ENCODE results near the gene ZNF154.
"Not testable (repeated sequence)": the region's sequence is repeated elsewhere in the genome, so short reads cannot be mapped to it uniquely, and the experiment has no call there.

ZNF154 gene

DNA sequence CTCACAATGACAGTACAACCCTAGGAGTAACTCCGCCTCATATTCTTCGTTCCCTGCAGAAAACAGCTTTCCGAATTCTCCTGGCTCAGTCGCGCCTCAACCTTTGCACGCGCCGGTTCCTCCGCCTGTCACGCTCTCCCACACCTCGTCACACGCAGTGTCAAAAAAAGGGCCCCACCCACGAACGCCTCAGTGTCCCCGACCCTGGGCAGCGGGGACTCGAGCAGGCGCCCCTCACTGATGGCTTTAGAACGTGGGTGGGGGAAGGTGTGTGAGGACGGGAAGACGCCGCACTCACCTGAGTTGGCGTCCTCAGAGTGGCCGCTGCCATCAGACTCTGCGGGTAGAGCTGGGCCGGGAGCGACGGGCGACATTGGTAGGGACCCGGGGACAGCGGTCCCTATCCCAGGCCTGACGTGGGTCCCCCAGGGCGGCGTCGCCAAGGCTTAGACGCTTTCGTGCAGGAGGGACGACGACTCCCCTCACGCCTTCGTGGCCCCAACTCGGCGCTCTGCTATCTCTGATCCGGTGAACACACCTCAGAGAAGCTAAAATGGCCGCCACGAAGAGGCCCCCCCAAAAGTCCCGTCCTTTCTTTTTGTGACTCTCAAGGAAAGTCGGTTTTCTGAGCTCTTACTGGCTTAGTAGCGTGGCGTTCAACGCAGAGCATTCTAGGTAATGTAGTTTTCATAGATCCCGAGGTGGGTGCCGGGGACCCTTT is at the start of gene ZNF154:
ZNF154 (minus strand) TSS at position 564 of the 721 bp plus-strand sequence; CDS start at position 331, 233 bp downstream.
- DNase-seq: peak; percentile 50 to 66

DNA sequence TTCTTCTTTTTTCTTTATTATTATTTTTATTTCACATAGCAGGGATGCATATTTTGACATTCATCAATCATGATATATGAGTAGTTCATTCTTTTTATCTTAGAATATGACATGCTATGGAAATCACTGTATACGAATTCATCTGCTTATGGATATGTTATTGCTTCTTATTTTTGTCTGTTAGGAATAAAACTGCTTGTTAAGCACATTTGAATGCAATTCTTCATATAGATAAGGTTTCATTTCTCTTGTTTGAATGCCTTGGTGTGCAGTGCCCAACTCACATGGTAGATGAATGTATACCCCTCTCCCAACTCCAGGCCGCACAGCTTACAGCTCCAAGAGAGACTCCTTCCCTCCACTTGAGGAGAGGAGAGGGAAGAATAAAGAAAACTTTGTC is 48.9 kb upstream of the ZNF154 start:
- no peak for DNase-seq

DNA sequence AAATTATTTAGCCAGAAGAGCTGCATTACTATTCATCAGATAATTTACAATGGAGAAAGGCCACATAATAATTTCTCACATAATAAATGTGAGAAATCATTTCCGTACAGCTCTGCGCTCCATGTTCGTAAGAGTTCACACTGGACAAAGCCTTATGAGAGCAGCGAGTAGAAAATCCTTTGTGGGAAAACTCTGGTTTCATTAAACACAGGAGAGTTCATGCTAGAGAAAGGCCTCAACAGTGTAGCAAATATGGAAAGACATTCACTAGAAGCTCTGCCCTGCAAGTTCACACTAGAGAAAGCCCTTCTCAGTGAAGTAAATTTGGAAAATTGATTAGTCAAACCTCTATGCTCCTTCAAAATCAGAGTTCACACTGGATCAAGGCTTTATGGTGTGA is 46.0 kb upstream of the ZNF154 start:
- DNase-seq: no peak

DNA sequence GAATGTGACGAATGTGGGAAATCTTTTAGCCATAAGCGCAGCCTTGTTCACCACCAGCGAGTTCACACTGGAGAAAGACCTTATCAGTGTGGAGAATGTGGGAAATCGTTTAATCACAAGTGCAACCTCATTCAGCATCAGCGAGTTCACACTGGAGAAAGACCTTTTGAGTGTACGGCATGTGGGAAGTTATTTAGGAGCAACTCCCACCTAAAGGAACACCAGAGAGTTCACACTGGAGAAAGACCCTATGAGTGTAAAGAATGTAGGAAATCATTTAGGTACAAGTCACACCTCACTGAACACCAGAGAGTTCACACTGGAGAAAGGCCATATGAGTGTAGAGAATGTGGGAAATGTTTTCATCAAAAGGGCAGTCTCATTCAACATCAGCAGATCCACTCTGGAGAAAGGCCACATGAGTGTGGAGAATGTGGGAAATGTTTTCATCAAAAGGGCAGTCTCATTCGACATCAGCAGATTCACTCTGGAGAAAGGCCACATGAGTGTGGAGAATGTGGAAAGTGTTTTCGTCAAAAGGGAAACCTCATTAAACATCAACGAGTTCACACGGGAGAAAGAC is 45.2 kb upstream of the ZNF154 start:
- DNase-seq: no peak

DNA sequence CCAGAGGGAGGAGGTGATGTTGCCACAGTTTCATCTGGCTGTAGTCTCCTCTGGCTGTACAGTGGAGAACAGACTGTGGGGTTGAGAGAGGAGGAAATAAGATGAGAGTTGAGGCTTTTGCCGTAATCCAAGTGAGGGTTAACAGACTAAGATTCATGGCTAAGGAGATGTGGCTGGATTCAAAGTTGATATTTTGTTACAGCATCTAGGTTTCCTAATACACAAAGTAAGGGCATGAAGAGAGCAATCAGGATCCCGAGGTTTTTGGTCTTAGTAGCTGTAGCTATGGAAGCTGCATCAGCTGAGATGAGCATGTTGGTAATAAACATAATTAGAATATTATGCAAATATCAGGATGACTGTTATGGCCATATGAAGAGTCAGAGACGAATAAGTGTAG is 39.0 kb upstream of the ZNF154 start:
- peak in 1 of 2 experiments; percentile 1 for DNase-seq

DNA sequence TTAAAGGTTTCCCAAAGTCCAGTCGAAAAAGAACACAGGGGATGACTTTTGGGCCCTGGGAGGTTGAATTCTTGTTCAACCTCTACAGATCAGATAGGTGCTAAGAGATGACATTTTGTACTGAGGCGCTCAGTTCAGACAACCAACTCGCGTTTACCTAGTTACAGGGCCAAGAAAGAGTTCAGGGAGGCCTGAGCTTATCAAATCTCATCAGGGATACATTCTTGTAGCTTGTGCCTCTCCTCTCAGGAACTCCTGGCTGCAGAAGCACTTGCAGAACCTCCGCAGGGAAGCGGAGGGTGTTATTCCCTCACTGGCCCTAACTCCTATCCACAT is 38.4 kb upstream of the ZNF154 start:
- DNase-seq: no peak

DNA sequence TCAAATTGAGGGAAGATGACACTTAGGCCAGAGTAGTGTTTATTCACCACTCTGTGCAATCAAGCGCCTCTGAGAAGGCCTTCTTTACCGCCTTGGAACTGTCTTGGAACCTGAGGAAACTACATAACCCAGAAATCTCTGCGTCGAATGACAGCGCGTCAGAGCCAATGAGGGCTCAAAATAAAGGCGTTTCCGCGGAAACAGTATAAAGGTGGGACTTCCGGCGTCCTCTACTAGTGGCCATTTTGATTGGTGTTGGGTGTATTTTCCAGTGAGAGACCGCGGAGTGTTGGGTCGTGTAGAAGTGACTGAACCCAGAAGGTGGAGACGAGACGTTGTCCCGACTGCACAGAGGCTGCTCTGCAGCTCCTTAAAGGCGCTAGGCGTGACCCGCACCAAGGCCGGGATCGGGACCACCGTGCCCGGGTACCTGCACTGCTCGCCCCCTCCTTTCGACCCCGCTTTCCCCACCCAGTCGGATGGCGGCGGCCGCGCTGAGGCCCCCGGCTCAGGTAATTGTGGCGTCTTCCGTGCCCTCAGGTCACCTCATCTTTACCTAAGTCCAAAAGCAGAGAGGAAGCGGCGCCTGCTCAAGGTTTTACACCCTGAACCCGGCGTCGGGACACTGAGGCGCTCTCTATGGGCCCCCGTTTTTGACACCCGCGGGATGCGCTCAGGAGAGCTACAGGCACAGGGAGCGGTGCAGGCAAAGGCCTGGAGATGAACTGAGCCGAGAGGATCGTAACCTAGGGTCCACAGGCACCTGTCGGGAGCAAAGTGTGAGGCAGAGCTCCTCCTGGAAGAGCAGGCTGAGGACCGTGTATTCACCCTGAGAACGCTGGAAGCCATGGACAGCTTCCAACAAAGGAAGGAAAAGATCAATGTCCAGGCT is 37.8 kb upstream of the ZNF154 start, which contains the start of gene ZNF776:
ZNF776 (plus strand) TSS at position 236 of the 892 bp plus-strand sequence; CDS start at position 480, 244 bp downstream.
- DNase-seq: peak; percentile 90 to 95

DNA sequence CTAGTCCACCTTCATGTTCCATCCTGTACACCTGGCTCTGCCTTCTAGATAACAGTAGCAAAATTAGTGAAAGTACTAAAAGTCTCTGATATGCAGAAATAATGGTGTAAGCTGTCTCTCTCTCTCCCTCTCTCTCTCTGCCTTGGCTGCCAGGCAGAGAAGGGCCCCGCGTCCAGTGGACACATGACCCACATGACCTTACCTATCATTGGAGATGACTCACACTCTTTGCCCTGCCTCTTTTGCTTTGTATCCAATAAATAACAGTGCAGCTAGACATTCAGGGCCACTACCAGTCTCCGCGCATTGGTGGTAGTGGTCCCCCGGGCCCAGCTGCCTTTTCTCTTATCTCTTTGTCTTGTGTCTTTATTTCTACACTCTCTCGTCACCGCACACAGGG is 29.8 kb upstream of the ZNF154 start:
- DNase-seq: not testable (repeated sequence)

DNA sequence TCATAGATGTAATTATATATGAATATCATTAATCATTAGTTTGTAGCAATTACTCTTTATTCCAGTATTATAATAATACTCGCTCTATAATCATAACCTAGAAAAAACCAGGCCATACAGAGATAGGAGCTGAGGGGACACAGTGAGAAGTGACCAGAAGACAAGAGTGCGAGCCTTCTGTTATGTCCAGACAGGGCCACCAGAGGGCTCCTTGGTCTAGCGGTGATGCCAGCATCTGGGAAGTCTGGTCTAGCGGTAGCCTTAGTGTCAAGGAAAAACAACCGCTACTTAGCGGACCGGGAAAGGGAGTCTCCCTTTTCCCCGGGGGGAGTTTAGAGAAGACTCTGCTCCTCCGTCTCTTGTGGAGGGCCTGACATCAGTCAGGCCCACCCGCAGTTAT is 29.3 kb upstream of the ZNF154 start:
- DNase-seq: peak in 1 of 2 experiments; percentile 46

DNA sequence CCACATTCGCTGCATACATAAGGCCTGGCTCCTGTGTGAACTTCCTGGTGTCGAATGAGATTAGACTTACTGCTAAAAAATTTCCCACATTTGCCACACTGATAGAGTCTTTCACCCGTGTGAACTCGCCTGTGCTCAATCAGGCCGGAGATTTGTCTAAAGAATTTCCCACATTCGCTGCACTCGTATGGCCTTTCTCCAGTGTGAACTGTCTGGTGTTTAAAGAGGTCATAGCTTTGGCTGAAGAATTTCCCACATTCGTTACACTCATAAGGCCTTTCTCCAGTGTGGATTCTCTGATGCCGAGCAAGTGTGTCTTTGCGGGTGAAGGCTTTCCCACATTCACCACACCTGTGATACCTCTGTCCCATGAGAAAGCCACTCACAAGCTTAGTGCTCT is 11.9 kb upstream of the ZNF154 start:
- no peak for DNase-seq

DNA sequence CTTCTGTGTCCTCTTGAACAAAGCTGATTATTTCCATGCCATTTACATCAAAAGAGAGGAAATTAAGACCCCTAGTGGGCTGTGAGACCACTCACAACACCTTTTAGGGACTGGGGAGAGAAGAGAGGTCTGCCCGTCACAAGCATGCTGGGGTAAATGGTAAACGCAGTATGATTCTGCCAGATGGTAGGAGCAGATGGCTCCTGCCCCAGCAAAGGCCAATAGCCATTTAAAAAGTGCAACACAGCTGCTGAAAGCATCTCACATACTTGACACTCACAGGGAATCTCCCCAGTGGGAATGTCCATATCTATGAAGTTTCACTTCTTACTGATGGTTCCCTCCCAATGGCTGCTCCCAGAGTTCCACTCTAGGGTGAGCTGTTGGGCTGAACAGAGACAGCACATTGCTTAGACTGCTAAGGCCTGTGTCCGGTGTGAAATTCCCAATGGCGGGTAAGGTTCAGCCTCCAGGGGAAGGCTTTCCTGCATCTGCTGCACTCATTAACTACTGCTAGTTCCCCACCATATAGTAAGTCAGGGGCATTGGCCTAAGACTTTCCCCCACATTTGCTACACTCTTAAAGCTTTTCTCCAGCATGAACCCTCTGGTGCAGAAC is 11.0 kb upstream of the ZNF154 start:
- DNase-seq: no peak

DNA sequence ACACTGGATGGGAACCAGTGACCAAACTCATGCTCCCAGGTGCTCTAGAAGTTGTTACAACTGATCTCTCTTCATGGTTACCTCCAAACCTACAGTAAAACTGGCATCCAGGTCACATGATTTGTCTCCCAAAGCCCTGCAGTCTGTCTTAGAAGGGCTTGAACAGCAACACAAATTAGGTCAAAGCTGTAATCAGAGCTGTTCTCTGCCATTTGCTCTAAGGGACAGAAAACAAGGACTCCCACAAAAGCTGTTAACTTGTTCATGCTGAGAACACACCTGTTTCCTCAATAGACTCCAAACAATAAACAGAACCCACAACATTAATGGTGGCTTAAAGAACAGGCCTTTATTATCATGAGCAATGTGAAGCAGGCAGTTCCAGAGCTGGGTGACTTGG is 10.4 kb upstream of the ZNF154 start:
- DNase-seq: no peak

DNA sequence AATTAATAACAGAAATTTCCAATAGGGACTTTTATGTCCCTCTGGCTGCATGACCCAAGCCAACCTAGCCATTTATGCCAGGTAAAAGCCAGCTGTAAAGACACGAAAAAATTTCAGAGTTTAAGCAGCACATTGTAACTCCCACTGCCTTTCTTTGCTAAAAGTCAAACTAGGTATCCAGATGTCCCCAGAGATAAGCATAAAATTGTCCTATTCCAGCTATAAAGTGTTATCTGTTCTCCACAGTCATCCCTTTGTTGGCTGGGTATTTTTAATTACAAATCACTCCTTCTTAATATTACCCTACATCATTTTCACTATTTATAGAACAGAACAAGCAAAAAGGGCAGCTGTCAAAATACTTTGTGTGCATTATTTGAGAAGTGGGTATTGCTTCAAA is 3.2 kb upstream of the ZNF154 start:
- no peak for DNase-seq

DNA sequence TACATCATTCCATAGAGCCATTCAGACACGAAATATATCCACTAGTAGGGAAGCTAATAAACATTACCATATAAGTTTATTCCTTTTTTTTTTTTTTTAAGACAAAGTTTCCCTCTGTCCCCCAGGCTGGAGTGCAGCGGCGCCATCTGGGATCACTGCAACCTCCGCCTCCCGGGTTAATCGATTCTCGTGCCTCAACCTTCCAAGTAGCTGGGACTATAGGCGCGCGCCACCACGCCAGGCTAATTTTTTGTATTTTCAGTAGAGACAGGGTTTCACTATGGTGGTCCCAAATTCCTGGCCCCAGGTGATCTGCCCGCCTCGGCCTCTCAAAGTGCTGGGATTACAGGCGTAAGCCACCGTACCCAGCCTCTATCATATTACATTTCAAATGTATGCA is 612 bp upstream of the ZNF154 start:
- DNase-seq: no peak

DNA sequence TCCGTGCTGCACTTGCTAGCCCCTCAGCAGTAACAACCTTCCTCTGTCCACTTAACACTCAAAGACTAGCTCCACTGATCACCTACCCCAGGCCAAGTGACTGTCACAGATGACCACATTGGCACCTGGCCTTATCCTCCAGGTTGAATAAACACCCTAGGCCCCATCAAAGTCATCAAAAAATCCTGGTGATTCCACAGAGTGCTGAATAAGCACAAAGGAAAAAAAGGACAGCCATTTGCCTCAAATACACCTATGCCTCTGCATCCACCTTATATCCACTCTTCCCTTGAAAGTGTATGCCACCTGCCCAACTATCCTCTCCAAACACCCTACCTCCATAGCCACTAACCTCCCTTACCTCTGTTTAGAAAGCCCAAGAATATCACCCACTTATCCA is 2.7 kb downstream of the ZNF154 start:
- no peak for DNase-seq

DNA sequence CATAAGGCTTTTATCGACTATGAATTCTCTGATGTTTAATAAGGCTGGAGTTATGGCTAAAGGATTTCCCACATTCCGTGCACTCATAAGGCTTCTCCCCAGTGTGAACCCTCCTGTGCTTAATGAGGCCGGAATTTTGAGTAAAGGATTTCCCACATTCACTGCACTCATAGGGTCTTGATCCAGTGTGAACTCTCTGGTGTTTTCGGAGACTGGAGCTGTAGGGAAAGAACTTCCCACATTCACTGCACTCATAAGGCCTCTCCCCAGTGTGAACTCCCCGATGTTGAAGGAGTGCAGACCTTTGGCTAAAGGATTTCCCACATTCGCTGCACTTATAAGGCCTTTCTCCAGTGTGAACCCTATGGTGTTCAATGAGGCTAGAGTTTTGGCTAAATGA is 7.4 kb downstream of the ZNF154 start:
- DNase-seq: no peak

DNA sequence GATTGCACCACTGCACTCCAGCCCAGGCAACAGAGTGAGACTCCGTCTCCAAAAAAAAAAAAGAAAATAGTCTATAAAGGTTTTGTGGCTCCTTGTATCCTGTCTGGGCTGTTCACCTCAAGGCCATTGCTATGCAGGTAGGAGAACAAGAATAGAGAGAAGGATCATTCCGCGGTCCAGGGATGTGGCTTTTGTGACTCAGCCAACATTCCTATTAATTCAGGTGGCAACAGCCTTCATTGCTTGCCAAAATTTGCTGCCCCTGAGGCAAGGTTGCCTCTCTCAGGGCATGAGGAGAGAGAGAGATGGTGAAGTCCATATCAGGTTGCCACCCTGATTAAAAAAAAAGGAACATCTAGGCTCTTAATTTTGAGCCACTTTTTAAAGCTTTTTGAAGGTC is 19.3 kb downstream of the ZNF154 start:
- no peak for DNase-seq

DNA sequence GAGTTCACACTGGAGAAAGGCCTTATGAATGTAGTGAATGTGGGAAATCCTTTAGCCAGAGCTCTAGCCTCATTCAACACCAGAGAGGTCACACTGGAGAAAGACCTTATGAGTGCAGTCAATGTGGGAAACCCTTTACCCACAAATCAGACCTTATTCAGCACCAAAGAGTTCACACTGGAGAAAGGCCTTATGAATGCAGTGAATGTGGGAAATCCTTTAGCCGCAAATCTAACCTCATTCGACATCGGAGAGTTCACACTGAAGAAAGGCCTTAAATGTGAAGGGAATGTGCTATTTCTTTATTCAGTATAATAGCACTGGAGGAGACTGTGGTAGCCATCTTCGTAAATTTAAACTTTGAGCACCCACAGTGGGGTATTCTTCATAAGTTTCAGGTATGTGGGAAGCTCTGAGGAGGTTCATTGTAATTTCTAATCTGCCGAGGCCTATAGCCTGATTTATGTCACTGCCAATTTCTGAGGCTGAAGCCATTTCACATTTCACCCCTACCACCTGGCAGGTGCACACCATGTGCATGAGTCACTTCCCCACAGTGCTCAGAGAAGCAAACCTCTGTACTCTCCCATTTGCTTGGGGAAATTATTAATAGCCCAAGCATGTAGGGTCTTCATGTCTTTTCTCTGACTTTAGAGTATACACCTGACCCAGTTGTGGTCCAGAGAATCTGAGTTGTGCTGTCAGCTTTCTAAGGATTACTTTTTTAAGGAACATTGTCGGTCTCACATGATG is 20.8 kb downstream of the ZNF154 start:
- no peak for DNase-seq

DNA sequence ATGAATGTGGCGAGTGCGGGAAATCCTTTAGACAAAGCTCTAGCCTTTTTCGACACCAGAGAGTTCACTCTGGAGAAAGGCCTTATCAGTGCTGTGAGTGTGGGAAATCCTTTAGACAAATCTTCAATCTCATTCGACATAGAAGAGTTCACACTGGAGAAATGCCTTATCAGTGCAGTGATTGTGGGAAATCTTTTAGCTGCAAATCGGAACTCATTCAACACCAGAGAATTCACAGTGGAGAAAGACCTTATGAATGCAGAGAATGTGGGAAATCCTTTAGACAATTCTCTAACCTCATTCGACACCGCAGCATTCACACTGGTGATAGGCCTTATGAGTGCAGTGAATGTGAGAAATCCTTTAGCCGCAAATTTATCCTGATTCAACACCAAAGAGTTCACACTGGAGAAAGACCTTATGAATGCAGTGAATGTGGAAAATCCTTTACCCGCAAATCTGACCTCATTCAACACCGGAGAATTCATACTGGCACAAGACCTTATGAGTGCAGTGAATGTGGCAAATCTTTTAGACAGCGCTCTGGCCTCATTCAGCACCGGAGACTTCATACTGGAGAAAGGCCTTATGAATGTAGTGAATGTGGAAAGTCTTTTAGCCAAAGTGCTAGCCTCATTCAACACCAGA is 21.5 kb downstream of the ZNF154 start:
- DNase-seq: no peak

DNA sequence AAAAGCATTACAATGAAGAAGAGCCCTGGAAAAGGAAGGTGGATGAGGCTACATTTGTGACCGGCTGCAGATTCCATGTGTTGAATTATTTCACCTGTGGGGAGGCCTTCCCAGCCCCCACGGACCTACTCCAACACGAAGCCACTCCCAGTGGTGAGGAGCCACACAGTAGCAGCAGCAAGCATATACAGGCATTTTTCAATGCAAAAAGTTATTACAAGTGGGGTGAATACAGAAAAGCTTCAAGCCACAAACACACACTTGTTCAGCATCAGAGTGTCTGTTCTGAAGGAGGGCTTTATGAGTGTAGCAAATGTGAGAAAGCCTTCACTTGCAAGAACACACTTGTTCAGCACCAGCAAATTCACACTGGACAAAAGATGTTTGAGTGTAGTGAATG is 22.3 kb downstream of the ZNF154 start:
- no peak for DNase-seq

DNA sequence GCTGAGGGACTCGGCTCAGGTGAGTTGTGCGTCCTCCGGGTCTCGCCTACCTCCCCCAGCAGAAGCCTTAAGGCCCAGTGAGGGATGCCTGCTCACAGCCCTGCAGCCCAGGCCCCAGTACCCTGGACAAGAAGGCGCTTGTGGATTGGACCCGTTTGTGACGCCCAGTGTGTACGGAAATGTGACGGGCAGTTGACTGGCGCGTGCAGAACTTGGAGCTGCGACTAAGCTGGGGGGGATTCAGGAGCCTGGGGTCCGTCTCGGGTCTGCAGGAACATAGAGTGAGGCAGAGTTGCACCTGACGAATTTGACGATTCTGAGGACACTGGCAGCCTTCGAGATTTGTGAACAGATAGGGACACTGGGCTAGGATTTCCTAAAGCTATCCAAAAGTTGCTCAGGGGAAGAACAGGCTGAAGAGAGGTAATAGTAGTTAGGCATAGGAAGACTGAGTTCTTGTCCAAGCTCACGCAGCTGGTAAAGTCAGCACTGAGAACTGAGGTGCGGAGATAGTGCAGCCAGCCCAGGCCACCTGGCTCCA is 26.7 kb downstream of the ZNF154 start:
- no peak for DNase-seq

DNA sequence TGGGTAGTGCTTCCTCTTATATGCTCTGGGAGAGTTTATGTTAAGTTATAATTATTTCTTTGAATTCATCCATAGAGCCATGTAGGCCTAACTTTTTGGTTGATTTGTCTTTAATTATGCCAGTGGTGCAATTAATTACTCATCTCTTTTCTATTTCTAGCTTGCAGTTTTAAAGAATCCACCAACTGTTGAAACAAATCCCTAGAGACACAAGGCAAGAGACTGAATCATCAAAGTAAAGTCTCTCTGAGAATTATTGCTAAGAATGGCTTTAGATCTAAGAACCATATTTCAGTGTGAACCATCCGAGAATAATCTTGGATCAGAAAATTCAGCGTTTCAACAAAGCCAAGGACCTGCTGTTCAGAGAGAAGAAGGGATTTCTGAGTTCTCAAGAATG is 33.1 kb downstream of the ZNF154 start:
- DNase-seq: no peak
